MM.1S (cell line): Measurements from ENCODE around the gene ATXN1.

Experiments used
- DNase-seq: peaks from one replicate; pipeline ENCODE4 v3.0.0-alpha.2; 2015
- H2AFZ ChIP-seq: fragments of 300-600 bp; sonication (generic); 2 replicates; pipeline ENCODE4 v1.6.0; 2016; ENCODE audit warnings: antibody characterized with exemption, low read length
- H3F3A ChIP-seq: fragments of 300-600 bp; sonication (generic); 2 replicates; pipeline ENCODE4 v1.6.1; 2016; ENCODE audit warnings: mild to moderate bottlenecking, antibody characterized with exemption, low read length, moderate library complexity, mixed read lengths; ENCODE audit not compliant: insufficient read depth
- H3K27ac ChIP-seq: fragments of 300-600 bp; sonication (generic); 2 replicates; pipeline ENCODE4 v1.5.1; 2016; ENCODE audit warnings: mild to moderate bottlenecking, low read length
- H3K27me3 ChIP-seq: fragments of 300-600 bp; sonication (generic); replicated peaks from 2 replicates; pipeline ENCODE4 v1.6.0; 2016; ENCODE audit warnings: low read length; ENCODE audit not compliant: insufficient read depth
- H3K36me3 ChIP-seq: fragments of 300-600 bp; sonication (generic); replicated peaks from 2 replicates; pipeline ENCODE4 v1.6.1; 2016; ENCODE audit warnings: mild to moderate bottlenecking, low read length, mixed read lengths; ENCODE audit not compliant: insufficient read depth
- H3K4me1 ChIP-seq: fragments of 300-600 bp; sonication (generic); 2 replicates; pipeline ENCODE4 v1.6.1; 2016; ENCODE audit warnings: low read length, mixed read lengths
- H3K4me2 ChIP-seq: fragments of 300-600 bp; sonication (generic); 2 replicates; pipeline ENCODE4 v1.6.0; 2016; ENCODE audit warnings: low read depth, low read length
- H3K4me3 ChIP-seq: fragments of 300-600 bp; sonication (generic); 2 replicates; pipeline ENCODE4 v1.5.1; 2016; ENCODE audit warnings: low read length, mixed read lengths
- H3K79me2 ChIP-seq: fragments of 300-600 bp; sonication (generic); 2 replicates; pipeline ENCODE4 v1.6.1; 2016; ENCODE audit warnings: mixed run types, low read length, mixed read lengths
- H3K9ac ChIP-seq: fragments of 300-600 bp; sonication (generic); 2 replicates; pipeline ENCODE4 v1.6.1; 2016; ENCODE audit warnings: low read length, mixed read lengths
- H3K9me2 ChIP-seq: fragments of 300-600 bp; sonication (generic); replicated peaks from 2 replicates; pipeline ENCODE4 v1.6.1; 2016; ENCODE audit warnings: mild to moderate bottlenecking, low read length, mixed read lengths; ENCODE audit not compliant: insufficient read depth
- H3K9me3 ChIP-seq: fragments of 300-600 bp; sonication (generic); replicated peaks from 2 replicates; pipeline ENCODE4 v1.6.1; 2016; ENCODE audit warnings: mild to moderate bottlenecking, low read length, mixed read lengths; ENCODE audit not compliant: insufficient read depth
- H4K20me1 ChIP-seq: fragments of 300-600 bp; sonication (generic); 2 replicates; pipeline ENCODE4 v1.6.1; 2016; ENCODE audit warnings: mild to moderate bottlenecking, low read length, moderate library complexity, mixed read lengths; ENCODE audit not compliant: insufficient read depth
- EZH2 ChIP-seq: fragments of 300-600 bp; sonication (generic); optimal IDR thresholded peaks from 2 replicates; pipeline ENCODE3; 2017; ENCODE audit warnings: low read depth, mild to moderate bottlenecking, antibody characterized with exemption, low read length, mixed read lengths
- EZH2phosphoT487 ChIP-seq: fragments of 300-600 bp; sonication (generic); IDR thresholded peaks from 2 replicates; pipeline ENCODE4 v1.6.1; 2018; ENCODE audit warnings: antibody characterized with exemption, low read length
- TF ChIP-seq, protein P1 (sequence below): fragments of 300-600 bp; sonication (generic); IDR thresholded peaks from 2 replicates; pipeline ENCODE4 v1.5.1; 2016; ENCODE audit warnings: antibody characterized with exemption, low read length, mixed read lengths

Gene ATXN1

DNA sequence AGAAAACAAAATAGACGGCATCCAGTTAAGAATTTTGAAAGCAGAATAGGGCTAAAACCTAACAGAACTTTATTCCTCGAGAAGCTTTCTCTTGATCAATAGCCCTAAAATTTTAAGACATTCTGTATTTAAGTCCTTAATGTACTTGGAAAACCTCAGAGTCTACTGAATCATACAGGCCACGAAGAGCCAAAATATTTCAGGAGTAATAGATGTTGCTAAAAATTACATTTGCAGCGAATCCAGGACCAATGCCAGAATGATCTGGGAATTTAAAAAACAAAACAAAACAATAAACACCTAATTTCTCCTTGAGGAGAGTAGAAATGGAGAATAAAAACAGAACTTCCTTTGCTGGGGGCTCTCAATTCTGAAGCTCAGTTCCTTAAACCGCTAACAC lies 23.3 kb downstream of the ATXN1 start:
- Histone ChIP-seq H3K9me2 (no peaks in the 10 kb centered on the region), H3K9ac (no peak overlapping the region), H3K4me1 (peaks cover 37% of the 10 kb centered on the region), H4K20me1 (no peaks in the 10 kb centered on the region), H3K79me2 (peaks cover 27% of the 10 kb centered on the region), H3K9me3 (no peaks in the 10 kb centered on the region), H3K27me3 (no peaks in the 10 kb centered on the region), H2AFZ (no peak overlapping the region), H3K4me2 (no peak overlapping the region), H3K36me3 (no peaks in the 10 kb centered on the region), H3F3A (peaks cover 14% of the 10 kb centered on the region; the same call in 1 of the 2 replicates), H3K4me3 (no peak overlapping the region), H3K27ac (no peak overlapping the region)
- no peak for DNase-seq
- TF ChIP-seq EZH2phosphoT487 (no peak), EZH2 (no peak)
- TF ChIP-seq, protein P1, sequence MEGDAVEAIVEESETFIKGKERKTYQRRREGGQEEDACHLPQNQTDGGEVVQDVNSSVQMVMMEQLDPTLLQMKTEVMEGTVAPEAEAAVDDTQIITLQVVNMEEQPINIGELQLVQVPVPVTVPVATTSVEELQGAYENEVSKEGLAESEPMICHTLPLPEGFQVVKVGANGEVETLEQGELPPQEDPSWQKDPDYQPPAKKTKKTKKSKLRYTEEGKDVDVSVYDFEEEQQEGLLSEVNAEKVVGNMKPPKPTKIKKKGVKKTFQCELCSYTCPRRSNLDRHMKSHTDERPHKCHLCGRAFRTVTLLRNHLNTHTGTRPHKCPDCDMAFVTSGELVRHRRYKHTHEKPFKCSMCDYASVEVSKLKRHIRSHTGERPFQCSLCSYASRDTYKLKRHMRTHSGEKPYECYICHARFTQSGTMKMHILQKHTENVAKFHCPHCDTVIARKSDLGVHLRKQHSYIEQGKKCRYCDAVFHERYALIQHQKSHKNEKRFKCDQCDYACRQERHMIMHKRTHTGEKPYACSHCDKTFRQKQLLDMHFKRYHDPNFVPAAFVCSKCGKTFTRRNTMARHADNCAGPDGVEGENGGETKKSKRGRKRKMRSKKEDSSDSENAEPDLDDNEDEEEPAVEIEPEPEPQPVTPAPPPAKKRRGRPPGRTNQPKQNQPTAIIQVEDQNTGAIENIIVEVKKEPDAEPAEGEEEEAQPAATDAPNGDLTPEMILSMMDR, result no peak

DNA sequence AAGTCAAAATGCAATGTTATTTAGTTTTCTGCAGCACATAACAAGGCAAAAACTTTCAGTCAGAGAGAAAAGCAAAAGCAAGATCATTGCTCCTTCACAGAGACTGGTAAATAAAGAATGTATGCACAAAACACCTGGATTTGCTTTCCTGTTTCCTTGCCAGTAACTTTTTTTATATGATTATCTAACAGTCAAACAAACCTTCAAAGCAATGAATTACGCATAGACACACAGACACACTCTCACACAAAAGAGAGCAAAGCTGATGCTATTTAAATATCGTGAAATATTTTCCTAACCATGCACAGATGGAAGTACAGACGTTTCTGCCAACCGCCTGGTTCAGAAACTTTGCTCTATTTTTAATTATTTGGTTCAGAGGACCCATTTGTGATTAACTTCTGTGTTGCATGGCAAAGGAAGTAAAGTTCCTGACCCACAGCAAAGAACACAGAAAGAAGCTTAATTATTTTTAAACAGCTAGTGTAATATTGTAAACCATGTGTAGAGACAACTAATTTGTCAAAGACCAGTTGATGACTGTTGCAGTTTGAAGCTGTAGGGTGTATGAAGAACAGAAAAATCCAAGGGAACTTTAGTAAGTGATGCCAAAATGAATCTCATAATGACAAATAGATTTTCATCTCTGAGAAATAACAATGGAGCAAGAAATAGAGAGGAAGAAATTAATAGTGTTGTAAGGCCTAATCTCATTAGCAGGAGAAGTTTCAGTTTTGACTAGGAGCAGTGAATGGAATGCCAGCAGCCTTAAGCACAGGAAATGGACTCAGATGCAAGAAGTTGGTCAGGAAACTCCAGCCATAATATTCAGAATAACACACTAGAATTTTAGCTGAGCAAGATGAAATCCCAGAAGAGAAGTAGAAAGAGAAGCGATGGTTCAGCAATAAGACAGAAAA lies 24.1 kb downstream of the ATXN1 start:
- Histone ChIP-seq H3K27me3 (no peaks in the 10 kb centered on the region), H3K4me1 (peaks cover 38% of the 10 kb centered on the region), H3F3A (peaks cover 14% of the 10 kb centered on the region; the same call in 1 of the 2 replicates), H3K4me2 (no peak overlapping the region), H3K9ac (no peak overlapping the region), H3K27ac (no peak overlapping the region; the same call in 1 of the 2 replicates), H3K9me2 (no peaks in the 10 kb centered on the region), H3K79me2 (peaks cover 25% of the 10 kb centered on the region), H3K36me3 (no peaks in the 10 kb centered on the region), H4K20me1 (no peaks in the 10 kb centered on the region), H3K4me3 (no peak overlapping the region), H3K9me3 (no peaks in the 10 kb centered on the region), H2AFZ (no peak overlapping the region)
- TF ChIP-seq EZH2 (no peak), EZH2phosphoT487 (no peak)
- TF ChIP-seq, protein P1, result no peak
- no peak for DNase-seq

DNA sequence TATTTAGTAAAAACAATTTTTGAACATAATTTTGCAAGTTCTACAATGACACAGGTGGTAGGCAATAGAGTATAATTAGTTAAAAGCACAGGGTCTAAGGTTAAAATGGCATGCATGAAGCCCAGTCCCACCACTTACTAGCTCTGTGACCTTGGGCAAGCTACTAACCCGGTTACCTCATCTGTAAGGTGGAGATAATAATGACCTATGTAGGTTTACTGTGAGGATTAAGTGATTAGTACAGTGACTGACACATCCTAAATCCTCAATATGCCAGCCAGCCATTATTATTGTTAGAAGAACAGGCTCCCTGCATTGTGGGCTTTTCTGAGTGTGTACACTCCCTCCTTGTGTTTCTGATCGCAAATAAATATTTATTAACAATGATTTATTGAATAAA lies 26.2 kb downstream of the ATXN1 start:
- H3F3A ChIP-seq, result peaks cover 14% of the 10 kb centered on the region; the same call in 1 of the 2 replicates
- no peaks in the 10 kb centered on the region for H3K9me2 ChIP-seq
- no peaks in the 10 kb centered on the region for H3K36me3 ChIP-seq
- TF ChIP-seq EZH2phosphoT487 (no peak), EZH2 (no peak)
- TF ChIP-seq, protein P1, result no peak
- H3K27me3 ChIP-seq, result no peaks in the 10 kb centered on the region
- no peak overlapping the region for H3K9ac ChIP-seq
- peaks cover 29% of the 10 kb centered on the region for H3K79me2 ChIP-seq
- no peaks in the 10 kb centered on the region for H3K9me3 ChIP-seq
- no peak for DNase-seq
- H3K4me1 ChIP-seq, result peaks cover 31% of the 10 kb centered on the region
- H3K4me3 ChIP-seq, result no peak overlapping the region
- H3K27ac ChIP-seq, result no peak overlapping the region
- H2AFZ ChIP-seq, result no peak overlapping the region
- no peaks in the 10 kb centered on the region for H4K20me1 ChIP-seq
- H3K4me2 ChIP-seq, result no peak overlapping the region
